ENCODE results near the gene FANCF.
"Not testable (repeated sequence)": the region's sequence is repeated elsewhere in the genome, so short reads cannot be mapped to it uniquely, and the experiment has no call there.

Gene FANCF

GRCh38 chr11:22625448-22626287, at the start of gene FANCF:
Gene FANCF (minus strand): TSS chr11:22625823. CDS start chr11:22625810, 13 bp downstream.
- DNase-seq (ENCODE audit: low spot score) = peak; percentile 77

GRCh38 chr11:22674470-22675439, 49.1 kb upstream of the FANCF start:
- DNase-seq (ENCODE audit: low spot score) = peak; percentile 32

- DNase-seq (ENCODE audit: low spot score) = no peak
These were observed 46.1 kb upstream of the FANCF start for GRCh38 chr11:22671751-22672150.

- no peak for DNase-seq (ENCODE audit: low spot score)
These were observed 45.2 kb upstream of the FANCF start for GRCh38 chr11:22670830-22671229.

- DNase-seq (ENCODE audit: low spot score) = no peak
These were observed 43.7 kb upstream of the FANCF start for GRCh38 chr11:22669368-22669767.

GRCh38 chr11:22668005-22668796, 42.6 kb upstream of the FANCF start:
- no peak for DNase-seq (ENCODE audit: low spot score)

GRCh38 chr11:22666688-22667439, 41.2 kb upstream of the FANCF start:
- DNase-seq (ENCODE audit: low spot score) = no peak

- DNase-seq (ENCODE audit: low spot score) = no peak
These were observed 40.7 kb upstream of the FANCF start, which contains the start of gene GAS2 for GRCh38 chr11:22666325-22666687. Gene GAS2 (plus strand): TSS chr11:22666611. CDS start chr11:22674870, 8,259 bp downstream.

- no peak for DNase-seq (ENCODE audit: low spot score)
These were observed 34.2 kb upstream of the FANCF start for GRCh38 chr11:22659783-22660182.

GRCh38 chr11:22657101-22657694, 31.6 kb upstream of the FANCF start:
- no peak for DNase-seq (ENCODE audit: low spot score)

GRCh38 chr11:22656130-22656529, 30.5 kb upstream of the FANCF start:
- DNase-seq (ENCODE audit: low spot score) = no peak

- not testable (repeated sequence) for DNase-seq (ENCODE audit: low spot score)
These were observed 26.7 kb upstream of the FANCF start for GRCh38 chr11:22652346-22652745.

- no peak for DNase-seq (ENCODE audit: low spot score)
These were observed 15.9 kb upstream of the FANCF start for GRCh38 chr11:22641559-22641958.

GRCh38 chr11:22640862-22641261, 15.2 kb upstream of the FANCF start:
- no peak for DNase-seq (ENCODE audit: low spot score)

GRCh38 chr11:22635689-22636088, 10.1 kb upstream of the FANCF start:
- no peak for DNase-seq (ENCODE audit: low spot score)

- no peak for DNase-seq (ENCODE audit: low spot score)
These were observed 9.4 kb upstream of the FANCF start for GRCh38 chr11:22634897-22635629.

- DNase-seq (ENCODE audit: low spot score) = no peak
These were observed 7.8 kb upstream of the FANCF start for GRCh38 chr11:22633354-22633902.

GRCh38 chr11:22627421-22627820, 1.8 kb upstream of the FANCF start:
- DNase-seq (ENCODE audit: low spot score) = no peak

- DNase-seq (ENCODE audit: low spot score) = no peak
These were observed 1.1 kb upstream of the FANCF start for GRCh38 chr11:22626573-22627239.
